Loucy (cell line): ENCODE data around the gene RTN4.

ENCODE experiments used
- H2AFZ ChIP-seq: fragments of 200-600 bp; sonication (generic); 2 replicates; pipeline ENCODE4 v1.6.0; 2016; ENCODE audit warnings: antibody characterized with exemption, mild to moderate bottlenecking, low read length, moderate library complexity
- H3F3A ChIP-seq: fragments of 200-600 bp; 2 replicates; pipeline ENCODE4 v1.6.0; 2016; ENCODE audit warnings: antibody characterized with exemption, low read depth, mild to moderate bottlenecking
- H3K27me3 ChIP-seq: fragments of 200-600 bp; sonication (generic); 2 replicates; pipeline ENCODE4 v1.6.1; 2014; ENCODE audit warnings: low read length, mild to moderate bottlenecking; ENCODE audit not compliant: insufficient read depth, poor library complexity, severe bottlenecking
- H3K36me3 ChIP-seq: fragments of 200-600 bp; sonication (generic); 2 replicates; pipeline ENCODE4 v1.6.1; 2016; ENCODE audit warnings: low read length; ENCODE audit not compliant: insufficient read depth
- H3K4me1 ChIP-seq: fragments of 200-600 bp; sonication (generic); 2 replicates; pipeline ENCODE4 v1.5.1; 2014; ENCODE audit warnings: low read length, mild to moderate bottlenecking; ENCODE audit not compliant: insufficient read depth, poor library complexity, severe bottlenecking
- H3K4me2 ChIP-seq: fragments of 200-600 bp; sonication (generic); 2 replicates; pipeline ENCODE4 v1.6.0; 2014; ENCODE audit warnings: antibody characterized with exemption, low read length, low read depth, mild to moderate bottlenecking; ENCODE audit not compliant: poor library complexity, severe bottlenecking
- H3K4me3 ChIP-seq: fragments of 200-600 bp; sonication (generic); 2 replicates; pipeline ENCODE4 v1.5.1; 2014; ENCODE audit warnings: low read length, mild to moderate bottlenecking, mixed read lengths; ENCODE audit not compliant: poor library complexity, severe bottlenecking
- H3K79me2 ChIP-seq: fragments of 200-600 bp; sonication (generic); 2 replicates; pipeline ENCODE4 v1.6.1; 2014; ENCODE audit warnings: low read length; ENCODE audit not compliant: insufficient read depth
- H3K9ac ChIP-seq: fragments of 200-600 bp; sonication (generic); 2 replicates; pipeline ENCODE4 v1.6.0; 2014; ENCODE audit warnings: mild to moderate bottlenecking, low read depth, low read length, moderate library complexity; ENCODE audit not compliant: poor library complexity, severe bottlenecking
- H3K9me2 ChIP-seq: fragments of 200-600 bp; sonication (generic); replicated peaks from 2 replicates; pipeline ENCODE4 v1.6.1; 2016; ENCODE audit warnings: low read depth, low read length, mixed read lengths
- H3K9me3 ChIP-seq: fragments of 200-600 bp; sonication (generic); 2 replicates; pipeline ENCODE4 v1.6.1; 2014; ENCODE audit warnings: mild to moderate bottlenecking, antibody characterized with exemption, low read length, low read depth; ENCODE audit not compliant: insufficient read depth
- H4K20me1 ChIP-seq: fragments of 200-600 bp; sonication (generic); 2 replicates; pipeline ENCODE4 v1.6.0; 2014; ENCODE audit warnings: antibody characterized with exemption, low read length, mild to moderate bottlenecking; ENCODE audit not compliant: insufficient read depth, poor library complexity, severe bottlenecking
- EZH2phosphoT487 ChIP-seq: fragments of 200-600 bp; IDR thresholded peaks from 2 replicates; pipeline ENCODE4 v1.6.1; 2018; ENCODE audit warnings: antibody characterized with exemption, mild to moderate bottlenecking, moderate library complexity, borderline replicate concordance
- TF ChIP-seq, protein P1 (sequence below): fragments of 200-600 bp; sonication (generic); conservative IDR thresholded peaks from 2 replicates; pipeline ENCODE4 v1.5.1; 2014; ENCODE audit warnings: mild to moderate bottlenecking, antibody characterized with exemption, low read length

Gene RTN4

DNA sequence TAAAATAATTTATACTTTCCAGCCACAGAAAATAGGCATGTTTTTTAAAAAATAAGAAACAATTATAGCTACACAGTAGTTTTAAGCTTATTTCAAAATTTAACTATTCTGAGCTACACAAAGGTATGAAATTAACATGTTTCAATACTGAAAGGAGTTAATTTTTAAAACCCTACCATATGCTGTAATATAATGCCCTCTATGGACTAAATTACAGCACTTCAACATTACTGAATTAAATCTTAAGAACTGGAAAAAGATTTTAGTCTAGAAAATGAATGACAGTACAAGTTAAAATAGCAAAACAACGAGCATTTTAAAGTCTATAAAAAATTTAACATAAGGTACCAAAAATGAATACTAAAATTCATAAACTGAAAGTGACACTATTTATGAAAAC, 36.3 kb downstream of the RTN4 start:
- peaks cover 95% of the 10 kb centered on the region for H4K20me1 ChIP-seq
- H3K27me3 ChIP-seq, result no peaks in the 10 kb centered on the region
- H3K4me2 ChIP-seq, result no peak overlapping the region
- TF ChIP-seq, protein P1, sequence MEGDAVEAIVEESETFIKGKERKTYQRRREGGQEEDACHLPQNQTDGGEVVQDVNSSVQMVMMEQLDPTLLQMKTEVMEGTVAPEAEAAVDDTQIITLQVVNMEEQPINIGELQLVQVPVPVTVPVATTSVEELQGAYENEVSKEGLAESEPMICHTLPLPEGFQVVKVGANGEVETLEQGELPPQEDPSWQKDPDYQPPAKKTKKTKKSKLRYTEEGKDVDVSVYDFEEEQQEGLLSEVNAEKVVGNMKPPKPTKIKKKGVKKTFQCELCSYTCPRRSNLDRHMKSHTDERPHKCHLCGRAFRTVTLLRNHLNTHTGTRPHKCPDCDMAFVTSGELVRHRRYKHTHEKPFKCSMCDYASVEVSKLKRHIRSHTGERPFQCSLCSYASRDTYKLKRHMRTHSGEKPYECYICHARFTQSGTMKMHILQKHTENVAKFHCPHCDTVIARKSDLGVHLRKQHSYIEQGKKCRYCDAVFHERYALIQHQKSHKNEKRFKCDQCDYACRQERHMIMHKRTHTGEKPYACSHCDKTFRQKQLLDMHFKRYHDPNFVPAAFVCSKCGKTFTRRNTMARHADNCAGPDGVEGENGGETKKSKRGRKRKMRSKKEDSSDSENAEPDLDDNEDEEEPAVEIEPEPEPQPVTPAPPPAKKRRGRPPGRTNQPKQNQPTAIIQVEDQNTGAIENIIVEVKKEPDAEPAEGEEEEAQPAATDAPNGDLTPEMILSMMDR, result peak; percentile 64
- no peak for TF ChIP-seq EZH2phosphoT487
- H3K9me2 ChIP-seq, result no peaks in the 10 kb centered on the region
- H3K4me3 ChIP-seq, result no peak overlapping the region
- no peak overlapping the region for H2AFZ ChIP-seq
- peaks cover 39% of the 10 kb centered on the region for H3K4me1 ChIP-seq
- H3K9ac ChIP-seq, result no peak overlapping the region
- peaks cover 99% of the 10 kb centered on the region for H3K79me2 ChIP-seq
- peaks cover 15% of the 10 kb centered on the region for H3K36me3 ChIP-seq
- H3F3A ChIP-seq, result no peaks in the 10 kb centered on the region
- no peaks in the 10 kb centered on the region for H3K9me3 ChIP-seq

DNA sequence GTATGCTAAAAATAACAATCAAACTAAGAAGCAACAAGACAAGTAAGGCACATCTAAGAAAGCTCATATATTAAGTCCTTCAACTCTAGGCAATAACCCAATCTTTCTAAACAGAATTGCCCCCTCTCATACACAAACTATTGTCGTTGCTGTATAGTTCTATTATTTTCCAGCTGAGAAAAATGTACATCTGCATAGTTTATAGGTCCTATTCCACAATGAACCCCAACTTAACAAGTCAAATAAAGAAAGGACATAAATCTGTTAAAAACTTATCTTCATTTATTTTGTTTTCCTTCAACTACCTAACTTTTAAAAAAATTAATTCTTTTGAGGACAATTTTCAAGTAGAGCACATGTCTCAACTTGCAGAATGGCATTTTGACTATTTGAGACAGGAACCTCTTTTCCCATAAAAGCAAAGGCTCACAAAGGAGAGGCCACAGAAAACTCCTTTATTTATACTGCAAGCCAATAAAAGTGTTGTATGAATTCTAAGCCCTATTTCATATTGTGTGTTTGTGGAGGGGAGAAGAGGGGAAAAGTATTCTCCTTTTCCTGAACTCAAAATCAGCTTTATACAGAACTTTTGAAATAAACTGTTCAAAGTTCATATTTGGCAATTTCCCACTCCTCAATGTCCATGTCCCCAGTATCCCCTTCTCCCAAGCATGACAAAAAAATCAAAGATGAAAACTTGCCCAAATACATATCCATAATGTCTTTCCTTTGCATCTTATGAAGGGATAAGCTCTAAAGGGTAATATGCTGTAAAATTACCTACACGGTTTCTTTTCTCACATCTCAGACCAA, 37.4 kb downstream of the RTN4 start:
- peaks cover 8% of the 10 kb centered on the region; the same call in 1 of the 2 replicates for H3K36me3 ChIP-seq
- TF ChIP-seq EZH2phosphoT487, result no peak
- TF ChIP-seq, protein P1, result no peak
- H4K20me1 ChIP-seq, result peaks cover 96% of the 10 kb centered on the region
- no peak overlapping the region for H3K4me2 ChIP-seq
- no peaks in the 10 kb centered on the region for H3K9me3 ChIP-seq
- no peaks in the 10 kb centered on the region for H3K27me3 ChIP-seq
- no peaks in the 10 kb centered on the region for H3F3A ChIP-seq
- no peak overlapping the region for H2AFZ ChIP-seq
- H3K79me2 ChIP-seq, result peaks cover 99% of the 10 kb centered on the region
- H3K9me2 ChIP-seq, result no peaks in the 10 kb centered on the region
- H3K4me1 ChIP-seq, result peaks cover 41% of the 10 kb centered on the region
- no peak overlapping the region for H3K4me3 ChIP-seq
- peak overlapping the region; percentile 40 for H3K9ac ChIP-seq

DNA sequence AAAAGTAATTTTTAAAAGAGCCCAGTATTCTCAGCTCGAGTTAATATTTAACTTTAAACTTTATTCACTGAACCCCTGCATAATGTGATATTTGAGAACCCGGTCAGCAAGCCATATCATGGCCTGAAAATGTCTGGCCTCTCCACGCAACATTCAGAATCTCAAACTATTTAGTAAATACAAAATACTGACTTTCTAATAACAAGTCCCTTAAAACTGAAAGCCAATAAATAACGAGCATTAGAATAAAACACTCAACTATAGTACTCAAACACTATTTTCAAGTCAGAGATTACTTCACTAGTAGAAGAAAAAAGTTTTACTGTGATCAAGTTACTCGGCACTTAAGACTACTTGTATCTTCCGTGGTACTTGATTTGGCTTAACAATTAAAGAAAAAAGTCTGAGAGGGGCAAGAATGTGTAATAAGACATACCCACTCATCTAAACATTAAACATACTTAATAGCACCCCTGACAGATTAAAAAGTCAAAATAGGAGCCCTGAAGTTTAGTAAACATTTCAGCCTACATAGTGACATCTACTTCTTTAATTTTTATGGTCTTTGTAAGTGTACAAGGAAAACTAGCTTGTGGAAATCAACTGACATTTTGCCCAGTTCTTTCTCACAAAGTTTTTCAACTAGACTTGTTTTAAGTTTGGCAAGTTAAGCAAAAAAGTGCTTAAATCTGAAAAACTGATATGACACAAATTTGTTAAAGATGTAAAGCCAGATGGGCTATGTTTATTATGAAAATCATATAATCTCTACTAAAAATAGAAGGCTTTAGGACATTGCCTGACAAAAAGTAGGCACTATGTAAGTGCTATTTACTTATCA, 38.2 kb downstream of the RTN4 start:
- Histone ChIP-seq H3K4me3 (no peak overlapping the region), H2AFZ (no peak overlapping the region), H3K9me3 (no peaks in the 10 kb centered on the region), H3K4me1 (peaks cover 46% of the 10 kb centered on the region), H3K9me2 (no peaks in the 10 kb centered on the region), H3K9ac (peak overlapping the region; percentile 40), H3K27me3 (no peaks in the 10 kb centered on the region), H3K4me2 (no peak overlapping the region), H3K36me3 (no peaks in the 10 kb centered on the region), H4K20me1 (peaks cover 97% of the 10 kb centered on the region), H3F3A (no peaks in the 10 kb centered on the region), H3K79me2 (peaks cover 99% of the 10 kb centered on the region)
- TF ChIP-seq, protein P1, result no peak
- no peak for TF ChIP-seq EZH2phosphoT487
